Right lobe of liver (tissue), 4 donors: ENCODE results near the gene GMDS.

Experiments
- POLR2A ChIP-seq: fragments of 450-650 bp; IDR thresholded peaks from one replicate; pipeline ENCODE4 v1.6.1; 2017; ENCODE audit warnings: antibody characterized with exemption, mild to moderate bottlenecking
- TF ChIP-seq, protein P1 (sequence below), 4 donors: fragments of 200-600 bp in 3 of 4; fragments of 450-650 bp in 1 of 4; IDR thresholded peaks; one replicate each; pipeline versions ENCODE4 v1.5.1 to v1.8.0; 2016 to 2022; ENCODE audit warnings: antibody characterized with exemption in 4 of 4, mild to moderate bottlenecking in 2 of 4
- donor health status: DM: no; HTN: no; CAD: no.
- donor health status: DM: no; HTN: no; CAD: no.
- donor health status: DM: no; HTN: yes; CAD: no.

DNA sequence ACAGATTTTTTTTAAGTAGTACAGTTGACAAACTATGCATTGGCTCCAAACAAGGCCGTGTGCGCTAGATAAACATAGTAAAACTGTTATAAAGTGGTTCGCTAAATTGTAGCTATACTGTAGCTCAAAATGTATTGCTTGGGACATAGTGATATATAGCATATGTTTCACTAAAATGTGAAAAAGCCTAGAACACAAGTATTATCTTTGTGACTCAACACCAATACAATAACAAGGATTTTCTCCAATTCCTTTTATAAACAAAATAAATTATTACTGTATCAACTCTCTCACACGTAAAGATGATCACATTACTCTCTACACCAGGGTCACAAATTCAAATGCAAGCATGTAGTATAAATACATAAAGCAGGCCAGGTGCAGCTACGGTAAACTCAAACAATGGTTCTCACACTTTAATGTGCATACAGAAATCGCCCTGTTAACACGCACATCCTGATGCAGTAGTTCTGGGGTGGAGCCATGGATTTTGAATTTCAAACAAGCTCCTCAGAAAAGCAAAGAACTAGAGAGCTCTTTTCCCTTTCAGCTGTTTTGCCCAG is 214.6 kb downstream of the GMDS start:
- TF ChIP-seq, protein P1, sequence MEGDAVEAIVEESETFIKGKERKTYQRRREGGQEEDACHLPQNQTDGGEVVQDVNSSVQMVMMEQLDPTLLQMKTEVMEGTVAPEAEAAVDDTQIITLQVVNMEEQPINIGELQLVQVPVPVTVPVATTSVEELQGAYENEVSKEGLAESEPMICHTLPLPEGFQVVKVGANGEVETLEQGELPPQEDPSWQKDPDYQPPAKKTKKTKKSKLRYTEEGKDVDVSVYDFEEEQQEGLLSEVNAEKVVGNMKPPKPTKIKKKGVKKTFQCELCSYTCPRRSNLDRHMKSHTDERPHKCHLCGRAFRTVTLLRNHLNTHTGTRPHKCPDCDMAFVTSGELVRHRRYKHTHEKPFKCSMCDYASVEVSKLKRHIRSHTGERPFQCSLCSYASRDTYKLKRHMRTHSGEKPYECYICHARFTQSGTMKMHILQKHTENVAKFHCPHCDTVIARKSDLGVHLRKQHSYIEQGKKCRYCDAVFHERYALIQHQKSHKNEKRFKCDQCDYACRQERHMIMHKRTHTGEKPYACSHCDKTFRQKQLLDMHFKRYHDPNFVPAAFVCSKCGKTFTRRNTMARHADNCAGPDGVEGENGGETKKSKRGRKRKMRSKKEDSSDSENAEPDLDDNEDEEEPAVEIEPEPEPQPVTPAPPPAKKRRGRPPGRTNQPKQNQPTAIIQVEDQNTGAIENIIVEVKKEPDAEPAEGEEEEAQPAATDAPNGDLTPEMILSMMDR (IDR thresholded peaks at IDR 0.05), result no peak
- TF ChIP-seq POLR2A, result no peak
